Measurements from ENCODE around the gene GADD45G. TPM values are rescaled to one million over a fixed set of nuclear protein-coding genes. Genes with fewer than 3 reads are reported as not detected.

GADD45G gene
- total and polyA plus RNA-seq, 4 donors = 5.5 to 106 (median 43.3) TPM

DNA sequence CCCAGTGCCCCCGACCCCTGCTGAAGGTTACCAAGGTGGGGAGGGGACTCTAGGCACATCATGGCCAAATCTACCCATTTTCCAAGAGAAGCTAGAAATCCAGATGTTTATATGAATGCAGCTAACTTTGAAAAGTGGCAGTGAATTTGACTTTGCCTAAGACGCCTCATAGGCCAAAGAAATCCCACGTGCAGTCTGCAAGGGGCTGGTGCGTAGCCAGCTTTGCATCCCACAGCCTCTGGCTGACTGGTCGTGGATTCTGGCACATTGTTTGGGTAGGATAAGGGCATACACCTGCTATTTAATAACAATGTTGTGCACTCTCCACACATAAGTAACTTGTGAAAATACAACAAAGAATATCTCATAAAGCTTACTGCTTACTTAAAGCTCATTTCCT lies 3.5 kb upstream of the GADD45G start:
- H3K4me3 ChIP-seq (ENCODE audit: low read depth in 1 of 3, low read length in 3 of 3) = no peak overlapping the region
- no peaks in the 10 kb centered on the region for H3K9me3 ChIP-seq (ENCODE audit: control insufficient read depth in 4 of 4, low read length in 3 of 4)
- no peak overlapping the region for H3K9ac ChIP-seq (ENCODE audit: low read depth in 1 of 2, low read length in 2 of 2)
- no peaks in the 10 kb centered on the region for H3K36me3 ChIP-seq (ENCODE audit: control insufficient read depth in 4 of 4, insufficient read depth in 3 of 4, low read depth in 1 of 4, low read length in 3 of 4)
- WGBS = 88% methylated on average over 5 of the region's 5 CpGs
- no peak for TF ChIP-seq ZBTB33 (IDR thresholded peaks at IDR 0.05)
- no peak for TF ChIP-seq JUND (IDR thresholded peaks at IDR 0.05)
- no peak for TF ChIP-seq FOXA1 (IDR thresholded peaks at IDR 0.05)
- TF ChIP-seq CTCF (IDR thresholded peaks at IDR 0.05; ENCODE audit: low read depth, low read length, missing input control) = no peak
- TF ChIP-seq, protein P1, sequence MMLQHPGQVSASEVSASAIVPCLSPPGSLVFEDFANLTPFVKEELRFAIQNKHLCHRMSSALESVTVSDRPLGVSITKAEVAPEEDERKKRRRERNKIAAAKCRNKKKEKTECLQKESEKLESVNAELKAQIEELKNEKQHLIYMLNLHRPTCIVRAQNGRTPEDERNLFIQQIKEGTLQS (IDR thresholded peaks at IDR 0.05) = no peak
- no peak for TF ChIP-seq MAX (IDR thresholded peaks at IDR 0.05)
- TF ChIP-seq FOXA2 (IDR thresholded peaks at IDR 0.05) = no peak
- TF ChIP-seq YY1 (IDR thresholded peaks at IDR 0.05) = no peak
- no peak for TF ChIP-seq TAF1 (conservative IDR thresholded peaks at IDR 0.05)
- TF ChIP-seq RXRA (IDR thresholded peaks at IDR 0.05) = no peak
- no peak for DNase-seq (ENCODE audit: low spot score)
- peaks cover 0 to 23% (median 14%) of the 10 kb centered on the region in 4 donors for H3K4me1 ChIP-seq (ENCODE audit: control insufficient read depth in 4 of 4, insufficient read depth in 4 of 4, low read length in 3 of 4)
- H3K27me3 ChIP-seq (ENCODE audit: control insufficient read depth in 4 of 4, insufficient read depth in 4 of 4, low read length in 3 of 4) = no peaks in the 10 kb centered on the region
- no peak overlapping the region for H3K27ac ChIP-seq (ENCODE audit: low read depth in 1 of 2, low read length in 2 of 2)

- TF ChIP-seq FOXA2 (IDR thresholded peaks at IDR 0.05) (no peak), REST (IDR thresholded peaks at IDR 0.05) (no peak), RAD21 (IDR thresholded peaks at IDR 0.05) (no peak), CTCF (IDR thresholded peaks at IDR 0.05; ENCODE audit: low read depth, low read length, missing input control) (no peak), HNF4A (conservative IDR thresholded peaks at IDR 0.05) (no peak), YY1 (IDR thresholded peaks at IDR 0.05) (no peak), NR2F2 (IDR thresholded peaks at IDR 0.05) (no peak)
- no peak for DNase-seq (ENCODE audit: low spot score)
- no peaks in the 10 kb centered on the region for H3K27me3 ChIP-seq (ENCODE audit: control insufficient read depth in 4 of 4, insufficient read depth in 4 of 4, low read length in 3 of 4)
- no peaks in the 10 kb centered on the region for H3K9me3 ChIP-seq (ENCODE audit: control insufficient read depth in 4 of 4, low read length in 3 of 4)
- H3K36me3 ChIP-seq (ENCODE audit: control insufficient read depth in 4 of 4, insufficient read depth in 3 of 4, low read depth in 1 of 4, low read length in 3 of 4) = no peaks in the 10 kb centered on the region
- H3K4me1 ChIP-seq (ENCODE audit: control insufficient read depth in 4 of 4, insufficient read depth in 4 of 4, low read length in 3 of 4) = peaks cover 0 to 29% (median 18%) of the 10 kb centered on the region in 4 donors
- 76% methylated on average over 6 of the region's 6 CpGs for WGBS
- no peak overlapping the region for H3K4me3 ChIP-seq (ENCODE audit: low read depth in 1 of 3, low read length in 3 of 3)
- H3K27ac ChIP-seq (ENCODE audit: low read depth in 1 of 2, low read length in 2 of 2) = no peak overlapping the region
- H3K9ac ChIP-seq (ENCODE audit: low read depth in 1 of 2, low read length in 2 of 2) = no peak overlapping the region
Measured at GRCh38 chr9:89601856-89602562, 2.8 kb upstream of the GADD45G start.
